ENCODE results near the gene GYS1.
"Not testable (repeated sequence)": the region's sequence is repeated elsewhere in the genome, so short reads cannot be mapped to it uniquely, and the experiment has no call there.

GYS1 gene

DNA sequence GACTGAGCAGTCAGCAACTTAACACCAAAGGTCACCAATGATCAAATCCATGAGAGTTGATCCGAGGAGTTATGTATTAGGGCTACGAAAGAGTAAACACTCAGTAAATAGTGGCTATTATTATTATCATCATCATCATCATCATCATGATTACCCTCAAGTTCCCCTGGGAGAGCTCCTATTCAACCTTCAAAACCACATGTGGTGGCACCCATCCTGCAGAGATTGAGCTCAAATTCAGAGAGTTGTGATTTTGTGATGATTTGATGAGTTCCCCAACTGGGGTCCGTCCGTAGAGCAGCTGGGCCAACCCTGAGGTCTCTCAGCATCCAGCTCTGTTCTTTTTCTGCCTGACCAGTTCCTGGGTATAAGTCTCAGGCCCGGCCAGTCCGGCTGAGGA lies 32.0 kb upstream of the GYS1 start:
- H3K4me3 ChIP-seq (ENCODE audit: low read length); H3K4me1 ChIP-seq (ENCODE audit: control insufficient read depth, insufficient read depth, low read length): not testable (repeated sequence)

GRCh38 chr19:49024233-49024632 lies 31.1 kb upstream of the GYS1 start, which contains the start of gene CGB3:
CGB3 (minus strand) TSS chr19:49024333; CDS start chr19:49023971, 362 bp downstream.
- not testable (repeated sequence) for H3K9me3 ChIP-seq (ENCODE audit: control insufficient read depth, low read length); H3K36me3 ChIP-seq (ENCODE audit: control insufficient read depth, insufficient read depth, low read length); H3K4me3 ChIP-seq (ENCODE audit: low read length); H3K9ac ChIP-seq (ENCODE audit: low read length); H3K4me1 ChIP-seq (ENCODE audit: control insufficient read depth, insufficient read depth, low read length)
- peaks cover 23% of the 10 kb centered on the region for H3K27me3 ChIP-seq (ENCODE audit: control insufficient read depth, insufficient read depth, low read length)

More for the DNA sequence above, 32.0 kb upstream of the GYS1 start:
- H3K9me3 ChIP-seq (ENCODE audit: control insufficient read depth, low read length); H3K9ac ChIP-seq (ENCODE audit: low read length); H3K36me3 ChIP-seq (ENCODE audit: control insufficient read depth, insufficient read depth, low read length): not testable (repeated sequence)
- peaks cover 17% of the 10 kb centered on the region for H3K27me3 ChIP-seq (ENCODE audit: control insufficient read depth, insufficient read depth, low read length)

DNA sequence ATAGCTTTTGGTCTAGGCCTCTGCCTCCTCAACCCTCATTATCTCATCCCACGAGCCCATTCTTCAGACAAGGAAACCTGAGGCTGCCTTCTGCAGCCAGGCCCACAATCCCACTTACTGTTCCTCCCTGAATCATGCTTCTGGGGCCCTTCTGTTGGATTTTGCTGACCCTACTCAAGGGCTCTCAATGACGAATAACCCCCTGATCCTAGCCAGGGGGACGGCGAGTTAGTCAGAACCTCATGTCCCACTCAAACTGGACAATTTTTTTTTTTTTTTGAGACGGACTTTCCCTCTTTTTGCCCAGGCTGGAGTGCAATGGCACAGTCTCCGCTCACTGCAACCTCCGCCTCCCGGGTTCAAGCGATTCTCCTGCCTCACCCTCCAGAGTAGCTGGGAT lies 29.0 kb upstream of the GYS1 start:
- no peak overlapping the region for H3K4me3 ChIP-seq (ENCODE audit: low read length)
- no peak overlapping the region for H3K9ac ChIP-seq (ENCODE audit: low read length)
- no peaks in the 10 kb centered on the region for H3K9me3 ChIP-seq (ENCODE audit: control insufficient read depth, low read length)
- no peaks in the 10 kb centered on the region for H3K36me3 ChIP-seq (ENCODE audit: control insufficient read depth, insufficient read depth, low read length)
- H3K27me3 ChIP-seq (ENCODE audit: control insufficient read depth, insufficient read depth, low read length): peaks cover 31% of the 10 kb centered on the region
- H3K4me1 ChIP-seq (ENCODE audit: control insufficient read depth, insufficient read depth, low read length): peaks cover 15% of the 10 kb centered on the region

GRCh38 chr19:49020931-49021895 lies 28.1 kb upstream of the GYS1 start:
- no peaks in the 10 kb centered on the region for H3K36me3 ChIP-seq (ENCODE audit: control insufficient read depth, insufficient read depth, low read length)
- H3K9ac ChIP-seq (ENCODE audit: low read length): no peak overlapping the region
- peaks cover 31% of the 10 kb centered on the region for H3K27me3 ChIP-seq (ENCODE audit: control insufficient read depth, insufficient read depth, low read length)
- no peaks in the 10 kb centered on the region for H3K9me3 ChIP-seq (ENCODE audit: control insufficient read depth, low read length)
- peaks cover 15% of the 10 kb centered on the region for H3K4me1 ChIP-seq (ENCODE audit: control insufficient read depth, insufficient read depth, low read length)
- no peak overlapping the region for H3K4me3 ChIP-seq (ENCODE audit: low read length)

GRCh38 chr19:49020342-49020741 lies 27.2 kb upstream of the GYS1 start:
- peaks cover 31% of the 10 kb centered on the region for H3K27me3 ChIP-seq (ENCODE audit: control insufficient read depth, insufficient read depth, low read length)
- H3K4me1 ChIP-seq (ENCODE audit: control insufficient read depth, insufficient read depth, low read length): peaks cover 15% of the 10 kb centered on the region
- H3K4me3 ChIP-seq (ENCODE audit: low read length): no peak overlapping the region

GRCh38 chr19:49019242-49019932 lies 26.3 kb upstream of the GYS1 start:
- H3K27me3 ChIP-seq (ENCODE audit: control insufficient read depth, insufficient read depth, low read length): peaks cover 31% of the 10 kb centered on the region

More at GRCh38 chr19:49020342-49020741, 27.2 kb upstream of the GYS1 start:
- no peaks in the 10 kb centered on the region for H3K9me3 ChIP-seq (ENCODE audit: control insufficient read depth, low read length)
- no peak overlapping the region for H3K9ac ChIP-seq (ENCODE audit: low read length)
- no peaks in the 10 kb centered on the region for H3K36me3 ChIP-seq (ENCODE audit: control insufficient read depth, insufficient read depth, low read length)

DNA sequence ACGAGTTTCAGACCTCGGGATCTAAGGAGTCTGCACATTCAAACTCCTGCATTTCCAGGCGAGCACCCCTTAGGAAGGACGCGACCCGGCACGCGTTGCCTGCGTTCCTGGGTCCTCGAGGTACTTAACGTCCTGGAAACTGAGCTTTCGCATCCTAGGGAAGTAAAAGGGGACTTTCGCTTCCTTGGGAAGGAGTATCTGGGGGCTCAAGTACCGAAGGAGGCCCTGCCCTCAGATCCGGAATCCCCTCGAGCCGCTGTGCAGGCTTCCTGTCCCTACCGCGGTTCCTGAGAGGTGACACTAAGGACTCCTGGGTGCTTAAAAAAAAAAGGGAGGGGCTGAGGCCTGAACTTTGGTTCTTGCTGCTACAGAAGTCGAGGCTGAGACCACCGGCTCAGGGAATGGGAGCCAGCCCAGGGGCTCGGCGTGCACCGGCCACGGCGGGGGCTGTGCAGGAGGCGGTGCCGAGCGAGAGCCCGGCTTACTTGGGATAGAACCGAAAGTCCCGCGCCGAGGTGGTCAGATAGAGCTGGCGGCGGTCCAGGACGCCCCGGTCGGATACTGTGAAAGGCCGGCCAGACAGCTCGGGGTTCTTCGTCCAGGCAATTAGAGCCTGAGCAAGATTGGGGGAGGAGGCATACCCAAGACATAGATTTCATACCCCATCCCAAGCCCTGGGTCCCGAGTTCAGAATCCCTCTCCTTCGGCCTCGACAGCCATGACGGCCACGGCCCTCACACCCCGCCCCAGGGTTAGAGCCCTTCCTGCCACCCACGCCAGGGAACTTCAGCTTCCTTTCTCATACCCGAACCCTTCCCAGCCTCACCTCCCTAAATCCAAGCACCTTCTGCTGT lies 25.5 kb upstream of the GYS1 start:
- H3K9ac ChIP-seq (ENCODE audit: low read length): peak overlapping the region; percentile 34

More at GRCh38 chr19:49019242-49019932, 26.3 kb upstream of the GYS1 start:
- peak overlapping the region; percentile 8 for H3K9ac ChIP-seq (ENCODE audit: low read length)
- peak overlapping the region; percentile 3 for H3K4me3 ChIP-seq (ENCODE audit: low read length)
- H3K4me1 ChIP-seq (ENCODE audit: control insufficient read depth, insufficient read depth, low read length): peaks cover 15% of the 10 kb centered on the region
- no peaks in the 10 kb centered on the region for H3K9me3 ChIP-seq (ENCODE audit: control insufficient read depth, low read length)
- no peaks in the 10 kb centered on the region for H3K36me3 ChIP-seq (ENCODE audit: control insufficient read depth, insufficient read depth, low read length)

DNA sequence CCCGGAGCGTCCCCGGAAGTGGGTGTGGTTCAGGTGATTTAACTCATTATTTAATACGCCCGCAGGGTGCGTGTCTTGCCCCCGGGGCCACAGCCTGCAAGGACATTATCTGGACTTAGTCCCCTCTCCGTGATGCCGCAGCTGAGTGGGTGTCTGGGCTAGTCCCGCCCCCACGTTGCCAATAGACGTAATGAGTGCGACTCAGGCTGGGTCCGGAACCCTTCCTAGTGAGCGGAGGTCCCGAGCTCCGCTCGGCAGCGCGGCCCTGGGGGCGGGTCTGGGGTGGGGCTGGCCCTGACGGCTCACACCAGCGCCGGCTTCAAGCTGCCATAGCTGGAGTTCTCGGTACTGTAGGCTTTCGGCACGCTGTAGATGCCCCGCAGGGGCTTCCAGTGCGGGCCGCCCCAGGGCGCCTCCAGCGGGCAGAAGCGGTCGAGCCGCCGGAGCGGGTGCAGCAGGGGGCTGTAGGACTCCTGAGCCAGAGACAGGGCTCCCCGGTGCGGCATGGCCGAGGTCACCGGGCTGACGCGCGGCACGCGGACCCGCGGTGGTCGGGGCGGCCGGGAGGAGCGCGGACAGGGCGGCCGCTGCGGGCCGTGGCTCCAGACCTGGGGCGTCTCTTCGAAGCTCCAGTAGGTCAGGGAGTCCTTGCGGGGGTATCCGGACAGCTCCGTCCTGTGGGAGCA lies 24.7 kb upstream of the GYS1 start:
- peak overlapping the region; percentile 34 for H3K9ac ChIP-seq (ENCODE audit: low read length)
- H3K9me3 ChIP-seq (ENCODE audit: control insufficient read depth, low read length): no peaks in the 10 kb centered on the region
- no peak overlapping the region for H3K4me3 ChIP-seq (ENCODE audit: low read length)
- H3K4me1 ChIP-seq (ENCODE audit: control insufficient read depth, insufficient read depth, low read length): peaks cover 15% of the 10 kb centered on the region
- H3K36me3 ChIP-seq (ENCODE audit: control insufficient read depth, insufficient read depth, low read length): no peaks in the 10 kb centered on the region
- peaks cover 31% of the 10 kb centered on the region for H3K27me3 ChIP-seq (ENCODE audit: control insufficient read depth, insufficient read depth, low read length)

More for the DNA sequence above, 25.5 kb upstream of the GYS1 start:
- Histone ChIP-seq H3K4me3 (ENCODE audit: low read length) (peak overlapping the region; percentile 3), H3K4me1 (ENCODE audit: control insufficient read depth, insufficient read depth, low read length) (peaks cover 15% of the 10 kb centered on the region), H3K27me3 (ENCODE audit: control insufficient read depth, insufficient read depth, low read length) (peaks cover 31% of the 10 kb centered on the region)
- H3K9me3 ChIP-seq (ENCODE audit: control insufficient read depth, low read length); H3K36me3 ChIP-seq (ENCODE audit: control insufficient read depth, insufficient read depth, low read length): not testable (repeated sequence)

- peak within 1 kb of the TSS; percentile 34 for H3K9ac ChIP-seq (ENCODE audit: low read length)
- peaks cover 31% of the 10 kb centered on the region for H3K27me3 ChIP-seq (ENCODE audit: control insufficient read depth, insufficient read depth, low read length)
- peaks cover 15% of the 10 kb centered on the region for H3K4me1 ChIP-seq (ENCODE audit: control insufficient read depth, insufficient read depth, low read length)
- no peak within 1 kb of the TSS for H3K4me3 ChIP-seq (ENCODE audit: low read length)
- no peaks in the 10 kb centered on the region for H3K9me3 ChIP-seq (ENCODE audit: control insufficient read depth, low read length)
- no peaks in the 10 kb centered on the region for H3K36me3 ChIP-seq (ENCODE audit: control insufficient read depth, insufficient read depth, low read length)
Measured at GRCh38 chr19:49017041-49017665, 24.0 kb upstream of the GYS1 start, which contains the start of gene LHB. LHB (minus strand) TSS chr19:49017091; CDS start chr19:49017081, 10 bp downstream.

GRCh38 chr19:49016067-49016839 lies 23.1 kb upstream of the GYS1 start:
- no peak overlapping the region for H3K4me3 ChIP-seq (ENCODE audit: low read length)
- peaks cover 15% of the 10 kb centered on the region for H3K4me1 ChIP-seq (ENCODE audit: control insufficient read depth, insufficient read depth, low read length)
- no peaks in the 10 kb centered on the region for H3K36me3 ChIP-seq (ENCODE audit: control insufficient read depth, insufficient read depth, low read length)
- peaks cover 26% of the 10 kb centered on the region for H3K27me3 ChIP-seq (ENCODE audit: control insufficient read depth, insufficient read depth, low read length)
- H3K9ac ChIP-seq (ENCODE audit: low read length): no peak overlapping the region
- H3K9me3 ChIP-seq (ENCODE audit: control insufficient read depth, low read length): no peaks in the 10 kb centered on the region
